Left ventricle myocardium inferior (tissue), 1 donor: ENCODE data around the gene TEX9. TPM values are rescaled to one million over a fixed set of nuclear protein-coding genes. Genes with fewer than 3 reads are reported as not detected.
"Not testable (repeated sequence)": the region's sequence is repeated elsewhere in the genome, so short reads cannot be mapped to it uniquely, and the experiment has no call there.

Source experiments
- DNase-seq: peaks from one replicate; pipeline ENCODE4 v3.0.0-alpha.2; 2020
- H3K27ac ChIP-seq: fragments of 200-600 bp; replicated peaks from 2 replicates; pipeline ENCODE4 v1.8.0; 2021
- H3K27me3 ChIP-seq: fragments of 200-600 bp; 2 replicates; pipeline ENCODE4 v1.8.0; 2021; ENCODE audit warnings: low read depth
- H3K36me3 ChIP-seq: fragments of 200-600 bp; 2 replicates; pipeline ENCODE4 v1.8.0; 2021
- H3K4me1 ChIP-seq: fragments of 200-600 bp; 2 replicates; pipeline ENCODE4 v1.8.0; 2021
- H3K4me3 ChIP-seq: fragments of 200-600 bp; 2 replicates; pipeline ENCODE4 v1.8.0; 2021; ENCODE audit warnings: mild to moderate bottlenecking, moderate library complexity
- H3K9me3 ChIP-seq: fragments of 200-600 bp; replicated peaks from 2 replicates; pipeline ENCODE4 v1.8.0; 2021
- CTCF ChIP-seq: fragments of 200-600 bp; IDR thresholded peaks from 2 replicates; pipeline ENCODE4 v1.8.0; 2021; ENCODE audit warnings: antibody characterized with exemption, mild to moderate bottlenecking, borderline replicate concordance
- intact Hi-C: fragments of 100-400 bp; cut with micrococcal nuclease; formaldehyde crosslinking; loops from one replicate; pipeline ENCODE4 v1.11.0; 2022
- total RNA-seq: library from RNA; stranded (reverse); fragmentation: NEBNext Ultra II Directional; extraction: Animal tissue kit (Norgen Biotek cat#: 25700); gene quantifications from one replicate; pipeline ENCODE4 v1.2.1, GENCODE V29; 2021
- donor health status: DM: no; HTN: yes; CAD: no; lungs with severe emphysema.

The TEX9 gene
- total RNA-seq, 1 donor from 2014 or later: 0.77 TPM

GRCh38 chr15:56410721-56411120 lies 45.5 kb downstream of the TEX9 start:
- no peaks in the 10 kb centered on the region for H3K36me3 ChIP-seq
- no peak for DNase-seq
- no peak overlapping the region for H3K4me3 ChIP-seq
- H3K4me1 ChIP-seq: no peaks in the 10 kb centered on the region
- intact Hi-C loops: no loop called here
- H3K27ac ChIP-seq: no peak overlapping the region
- peaks cover 22% of the 10 kb centered on the region for H3K9me3 ChIP-seq
- no peak for TF ChIP-seq CTCF
- no peaks in the 10 kb centered on the region for H3K27me3 ChIP-seq

- no peak for DNase-seq
- H3K27me3 ChIP-seq: no peaks in the 10 kb centered on the region
- H3K9me3 ChIP-seq: peaks cover 17% of the 10 kb centered on the region
- intact Hi-C loops: no loop called here
- TF ChIP-seq CTCF: no peak
- H3K4me1 ChIP-seq: no peaks in the 10 kb centered on the region
- no peaks in the 10 kb centered on the region for H3K36me3 ChIP-seq
- H3K27ac ChIP-seq: no peak overlapping the region
- H3K4me3 ChIP-seq: no peak overlapping the region
These were observed 46.0 kb downstream of the TEX9 start for GRCh38 chr15:56411122-56411749.

GRCh38 chr15:56413114-56413733 lies 48.0 kb downstream of the TEX9 start:
- H3K9me3 ChIP-seq, H3K36me3 ChIP-seq, H3K4me3 ChIP-seq, H3K4me1 ChIP-seq, H3K27ac ChIP-seq, DNase-seq, H3K27me3 ChIP-seq, intact Hi-C loops: not testable (repeated sequence)

- Histone ChIP-seq H3K27ac (no peak overlapping the region), H3K36me3 (peaks cover 6% of the 10 kb centered on the region), H3K9me3 (peaks cover 19% of the 10 kb centered on the region), H3K4me3 (no peak overlapping the region), H3K27me3 (no peaks in the 10 kb centered on the region), H3K4me1 (no peaks in the 10 kb centered on the region)
- DNase-seq: no peak
- TF ChIP-seq CTCF: no peak
- intact Hi-C loops: no loop called here
These were observed 60.0 kb downstream of the TEX9 start for GRCh38 chr15:56425276-56425675.

- peaks cover 19% of the 10 kb centered on the region for H3K9me3 ChIP-seq
- intact Hi-C loops: no loop called here
These were observed 60.8 kb downstream of the TEX9 start for GRCh38 chr15:56425976-56426375.

More at GRCh38 chr15:56425976-56426375, 60.8 kb downstream of the TEX9 start:
- no peak overlapping the region for H3K4me3 ChIP-seq
- peaks cover 6% of the 10 kb centered on the region for H3K36me3 ChIP-seq
- no peak for DNase-seq
- no peak overlapping the region for H3K27ac ChIP-seq
- TF ChIP-seq CTCF: no peak
- no peaks in the 10 kb centered on the region for H3K4me1 ChIP-seq
- H3K27me3 ChIP-seq: no peaks in the 10 kb centered on the region
